Stimulated activated CD8-positive, alpha-beta memory T cell treated with anti-CD3 and anti-CD28 coated beads, Interleukin-7, amount 100 ng/mL, for 48 hours (primary cell): Measurements from ENCODE around the gene PDXK.

Experiments
- DNase-seq, 2 donors: peaks; one replicate each; pipeline ENCODE4 v3.0.0-alpha.2; 2020; ENCODE audit warnings: low read depth in 1 of 2; ENCODE audit errors: extremely low read depth in 1 of 2

The PDXK gene

GRCh38 chr21:43761886-43762285 is 43.0 kb downstream of the PDXK start:
- DNase-seq, result no peak

GRCh38 chr21:43762303-43763128 is 43.6 kb downstream of the PDXK start:
- no peak for DNase-seq

GRCh38 chr21:43763901-43764523 is 45.1 kb downstream of the PDXK start:
- DNase-seq, result no peak

GRCh38 chr21:43764576-43765495 is 45.9 kb downstream of the PDXK start:
- no peak for DNase-seq

GRCh38 chr21:43766734-43767497 is 48.0 kb downstream of the PDXK start:
- no peak for DNase-seq

- no peak for DNase-seq
Observed at GRCh38 chr21:43767498-43767983, 48.6 kb downstream of the PDXK start.

GRCh38 chr21:43767984-43768867 is 49.3 kb downstream of the PDXK start:
- DNase-seq, result no peak

- no peak for DNase-seq
Observed at GRCh38 chr21:43768868-43769167, 49.9 kb downstream of the PDXK start.

- no peak for DNase-seq
Observed at GRCh38 chr21:43769325-43769958, 50.5 kb downstream of the PDXK start.

- no peak for DNase-seq
Observed at GRCh38 chr21:43770066-43770655, 51.2 kb downstream of the PDXK start.

GRCh38 chr21:43771199-43771675 is 52.3 kb downstream of the PDXK start:
- DNase-seq, result no peak

GRCh38 chr21:43771698-43772424 is 52.9 kb downstream of the PDXK start:
- no peak for DNase-seq

- DNase-seq, result no peak
Observed at GRCh38 chr21:43772425-43772821, 53.5 kb downstream of the PDXK start.

GRCh38 chr21:43774163-43774562 is 55.2 kb downstream of the PDXK start:
- DNase-seq, result no peak

- no peak for DNase-seq
Observed at GRCh38 chr21:43775190-43775589, 56.3 kb downstream of the PDXK start.

- peak; percentile 62 to 68 for DNase-seq
Observed at GRCh38 chr21:43775795-43776430, 57.0 kb downstream of the PDXK start, which contains the start of gene CSTB. TSS of gene CSTB (minus strand) at chr21:43776308. CDS start at chr21:43776269, 39 bp downstream.

- no peak for DNase-seq
Observed at GRCh38 chr21:43777953-43778352, 59.0 kb downstream of the PDXK start.
